ENCODE data around the gene ZDHHC8.

ZDHHC8 gene

DNA sequence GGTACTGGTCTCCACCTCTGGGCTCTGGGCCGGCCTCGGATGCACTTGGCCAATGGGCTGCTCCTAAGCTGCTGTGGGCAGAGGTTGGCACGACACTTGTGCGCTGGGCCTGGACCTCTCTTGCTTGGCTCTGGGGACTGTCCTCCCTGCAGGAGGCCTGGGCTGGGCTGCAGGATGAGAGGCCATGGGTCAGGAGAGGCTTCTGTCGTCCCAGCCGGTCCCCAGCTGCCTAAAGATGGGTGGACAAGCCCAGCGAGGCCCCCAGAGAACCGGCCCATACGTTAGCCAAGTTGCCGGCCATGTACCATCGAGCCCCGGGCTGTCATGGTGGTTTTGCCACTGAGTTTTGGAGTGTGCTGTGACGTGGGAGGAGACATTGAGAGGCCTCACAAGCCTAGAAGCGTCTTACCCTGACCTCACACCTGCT is 20.9 kb downstream of the ZDHHC8 start:
- no peak overlapping the region for H3K4me3 ChIP-seq (ENCODE audit: low read length)
- TF ChIP-seq CTCF (IDR thresholded peaks at IDR 0.05; ENCODE audit: insufficient read depth, low read depth, low read length, missing control alignments): no peak
- no peak for DNase-seq (ENCODE audit: low read depth)

DNA sequence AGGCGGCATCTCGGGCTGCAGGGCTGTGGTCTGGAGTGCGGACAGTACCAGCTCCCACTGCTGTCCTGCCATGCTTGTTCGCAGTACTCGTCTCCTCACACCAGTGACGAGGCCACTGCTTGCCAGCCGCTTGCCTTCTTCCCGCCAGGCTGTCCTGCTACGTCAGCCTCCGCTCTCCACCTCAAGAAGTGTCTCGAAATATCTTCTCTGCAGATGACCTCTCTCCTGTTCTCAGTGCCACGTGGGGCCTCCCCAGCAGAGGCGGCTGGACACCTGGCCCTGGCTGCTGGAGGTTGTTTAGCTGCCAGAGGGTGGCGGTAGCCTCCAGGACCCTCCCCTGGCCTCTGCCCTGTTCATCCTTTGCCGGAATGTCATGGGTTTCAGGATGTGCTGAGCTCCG is 22.3 kb downstream of the ZDHHC8 start:
- no peak for DNase-seq (ENCODE audit: low read depth)

GRCh38 chr22:20154602-20155187 is 23.1 kb downstream of the ZDHHC8 start:
- no peak for TF ChIP-seq CTCF (IDR thresholded peaks at IDR 0.05; ENCODE audit: insufficient read depth, low read depth, low read length, missing control alignments)
- no peak for DNase-seq (ENCODE audit: low read depth)
- H3K4me3 ChIP-seq (ENCODE audit: low read length): no peak overlapping the region

More for the DNA sequence above, 22.3 kb downstream of the ZDHHC8 start:
- no peak for TF ChIP-seq CTCF (IDR thresholded peaks at IDR 0.05; ENCODE audit: insufficient read depth, low read depth, low read length, missing control alignments)
- H3K4me3 ChIP-seq (ENCODE audit: low read length): no peak overlapping the region

DNA sequence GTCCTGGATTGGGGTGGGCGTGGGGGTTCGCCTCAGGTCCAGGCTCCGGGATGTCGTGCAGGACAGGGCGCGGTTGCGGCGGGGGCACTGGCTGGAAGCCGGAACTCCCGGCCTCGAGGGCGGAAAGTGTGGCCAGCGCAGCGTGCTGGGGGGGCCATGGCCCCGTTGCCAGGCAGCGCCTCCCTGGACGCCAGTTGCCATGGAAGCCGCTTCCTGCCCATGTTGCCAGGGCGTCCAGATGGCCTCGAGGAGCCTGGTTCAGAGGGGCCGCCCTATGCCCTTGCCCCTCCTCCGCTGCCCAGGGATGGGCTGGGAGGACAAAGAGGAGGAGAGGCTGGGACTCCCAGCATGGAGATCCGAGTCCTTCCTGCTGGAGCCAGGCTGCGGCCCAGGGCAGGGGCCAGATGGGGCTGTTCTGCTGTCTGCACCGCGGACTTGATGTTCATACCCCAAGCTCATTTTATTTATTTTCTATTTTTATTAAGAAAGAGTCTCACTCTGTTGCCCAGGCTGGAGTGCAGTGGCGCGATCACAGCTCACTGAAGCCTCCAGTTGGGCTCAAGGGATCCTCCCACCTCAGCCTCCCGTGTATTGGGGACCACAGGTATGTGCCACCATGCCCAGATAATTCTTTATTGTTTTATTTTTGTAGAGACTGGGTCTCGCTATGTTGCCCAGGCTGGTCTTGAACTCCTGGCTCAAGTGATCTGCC is 23.9 kb downstream of the ZDHHC8 start:
- no peak for TF ChIP-seq CTCF (IDR thresholded peaks at IDR 0.05; ENCODE audit: insufficient read depth, low read depth, low read length, missing control alignments)
- no peak for DNase-seq (ENCODE audit: low read depth)
- no peak overlapping the region for H3K4me3 ChIP-seq (ENCODE audit: low read length)

GRCh38 chr22:20156042-20156389 is 24.4 kb downstream of the ZDHHC8 start:
- DNase-seq (ENCODE audit: low read depth): no peak
- TF ChIP-seq CTCF (IDR thresholded peaks at IDR 0.05; ENCODE audit: insufficient read depth, low read depth, low read length, missing control alignments): no peak
- no peak overlapping the region for H3K4me3 ChIP-seq (ENCODE audit: low read length)

GRCh38 chr22:20156611-20157429 is 25.2 kb downstream of the ZDHHC8 start:
- H3K4me3 ChIP-seq (ENCODE audit: low read length): no peak overlapping the region
- DNase-seq (ENCODE audit: low read depth): peak; percentile 73
- TF ChIP-seq CTCF (IDR thresholded peaks at IDR 0.05; ENCODE audit: insufficient read depth, low read depth, low read length, missing control alignments): peak; percentile 96

All from epithelial cell of esophagus (primary cell).